Measurements from ENCODE around the gene PAXX. TPM values are rescaled to one million over a fixed set of nuclear protein-coding genes. Genes with fewer than 3 reads are reported as not detected.
A peak's percentile ranks its signal among the peaks of the same experiment; 100 is the strongest.

The PAXX gene
- total RNA-seq, 1 donor from 2014 or later, result 8.3 TPM

- Mint-ChIP-seq H3K36me3 (ENCODE audit: low read depth, unreplicated experiment) (no peaks in the 10 kb centered on the region), H3K27me3 (ENCODE audit: unreplicated experiment) (peaks cover 1% of the 10 kb centered on the region), H3K9me3 (ENCODE audit: unreplicated experiment) (no peaks in the 10 kb centered on the region), H3K27ac (ENCODE audit: unreplicated experiment) (no peak overlapping the region), H3K4me3 (ENCODE audit: unreplicated experiment) (no peak overlapping the region), H3K4me1 (ENCODE audit: unreplicated experiment) (no peaks in the 10 kb centered on the region)
- TF ChIP-seq, protein P1, sequence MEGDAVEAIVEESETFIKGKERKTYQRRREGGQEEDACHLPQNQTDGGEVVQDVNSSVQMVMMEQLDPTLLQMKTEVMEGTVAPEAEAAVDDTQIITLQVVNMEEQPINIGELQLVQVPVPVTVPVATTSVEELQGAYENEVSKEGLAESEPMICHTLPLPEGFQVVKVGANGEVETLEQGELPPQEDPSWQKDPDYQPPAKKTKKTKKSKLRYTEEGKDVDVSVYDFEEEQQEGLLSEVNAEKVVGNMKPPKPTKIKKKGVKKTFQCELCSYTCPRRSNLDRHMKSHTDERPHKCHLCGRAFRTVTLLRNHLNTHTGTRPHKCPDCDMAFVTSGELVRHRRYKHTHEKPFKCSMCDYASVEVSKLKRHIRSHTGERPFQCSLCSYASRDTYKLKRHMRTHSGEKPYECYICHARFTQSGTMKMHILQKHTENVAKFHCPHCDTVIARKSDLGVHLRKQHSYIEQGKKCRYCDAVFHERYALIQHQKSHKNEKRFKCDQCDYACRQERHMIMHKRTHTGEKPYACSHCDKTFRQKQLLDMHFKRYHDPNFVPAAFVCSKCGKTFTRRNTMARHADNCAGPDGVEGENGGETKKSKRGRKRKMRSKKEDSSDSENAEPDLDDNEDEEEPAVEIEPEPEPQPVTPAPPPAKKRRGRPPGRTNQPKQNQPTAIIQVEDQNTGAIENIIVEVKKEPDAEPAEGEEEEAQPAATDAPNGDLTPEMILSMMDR (IDR thresholded peaks at IDR 0.05; ENCODE audit: unreplicated experiment), result no peak
- DNase-seq (ENCODE audit: low spot score), result no peak
These were observed 19.5 kb upstream of the PAXX start for GRCh38 chr9:136972743-136973142.

DNA sequence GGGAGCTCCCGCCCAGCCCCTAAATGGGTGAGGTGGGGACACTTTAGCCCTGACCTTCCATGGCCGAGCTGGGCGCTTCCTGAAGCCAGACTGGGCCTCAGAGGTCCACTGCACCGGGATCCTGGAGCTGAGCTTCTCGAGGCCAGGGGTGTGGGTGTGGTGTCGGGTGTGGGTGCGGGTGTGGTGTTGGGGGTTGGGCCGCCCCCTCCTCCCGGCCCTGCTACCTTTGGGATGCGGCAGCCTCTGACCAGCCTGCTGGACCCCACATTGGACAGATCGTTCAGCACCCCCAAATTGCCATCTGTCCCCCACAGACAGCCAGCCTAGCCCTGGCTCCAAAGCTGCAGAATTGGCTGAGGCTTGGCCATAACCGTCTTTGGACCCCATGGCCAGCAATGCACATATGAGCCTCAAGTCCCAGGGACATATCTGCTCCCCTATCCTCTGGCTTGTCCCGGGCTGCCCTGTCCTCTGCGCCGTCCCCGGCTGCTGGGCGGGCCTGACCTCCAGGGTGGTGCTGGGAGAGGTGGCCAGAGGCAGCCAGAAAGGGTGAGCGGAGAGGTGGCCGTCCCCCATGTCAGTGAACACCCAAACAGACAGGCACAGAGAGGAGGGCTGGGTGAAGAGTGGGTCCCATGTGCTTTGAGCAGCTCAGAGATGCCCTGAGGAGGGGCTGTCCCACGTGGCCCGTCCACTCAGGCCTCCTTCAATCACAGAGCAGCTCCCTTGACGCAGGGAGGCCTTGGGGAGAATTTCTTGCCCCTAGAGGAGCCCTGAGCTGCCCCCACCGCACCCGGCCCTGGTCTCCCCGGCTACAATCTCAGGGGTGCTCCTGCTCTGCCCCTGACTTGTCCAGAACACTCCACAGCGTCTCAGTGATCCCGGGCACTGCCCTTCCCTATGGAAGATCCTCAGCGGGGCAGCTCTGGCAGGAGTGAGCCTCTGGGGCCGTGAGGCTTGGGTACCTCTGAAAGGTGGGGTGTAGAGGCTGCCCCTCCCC is 18.3 kb upstream of the PAXX start:
- no peak for DNase-seq (ENCODE audit: low spot score)

GRCh38 chr9:136974817-136975535 is 17.2 kb upstream of the PAXX start:
- Mint-ChIP-seq H3K4me3 (ENCODE audit: unreplicated experiment) (no peak overlapping the region), H3K9me3 (ENCODE audit: unreplicated experiment) (no peaks in the 10 kb centered on the region), H3K27ac (ENCODE audit: unreplicated experiment) (no peak overlapping the region), H3K27me3 (ENCODE audit: unreplicated experiment) (peaks cover 3% of the 10 kb centered on the region), H3K4me1 (ENCODE audit: unreplicated experiment) (no peaks in the 10 kb centered on the region), H3K36me3 (ENCODE audit: low read depth, unreplicated experiment) (no peaks in the 10 kb centered on the region)
- TF ChIP-seq, protein P1 (IDR thresholded peaks at IDR 0.05; ENCODE audit: unreplicated experiment), result no peak
- DNase-seq (ENCODE audit: low spot score), result no peak

More for the DNA sequence above, 18.3 kb upstream of the PAXX start:
- Mint-ChIP-seq H3K36me3 (ENCODE audit: low read depth, unreplicated experiment) (no peaks in the 10 kb centered on the region), H3K27me3 (ENCODE audit: unreplicated experiment) (peaks cover 1% of the 10 kb centered on the region), H3K9me3 (ENCODE audit: unreplicated experiment) (no peaks in the 10 kb centered on the region), H3K4me1 (ENCODE audit: unreplicated experiment) (no peaks in the 10 kb centered on the region), H3K27ac (ENCODE audit: unreplicated experiment) (no peak overlapping the region), H3K4me3 (ENCODE audit: unreplicated experiment) (no peak overlapping the region)
- TF ChIP-seq, protein P1 (IDR thresholded peaks at IDR 0.05; ENCODE audit: unreplicated experiment), result no peak

DNA sequence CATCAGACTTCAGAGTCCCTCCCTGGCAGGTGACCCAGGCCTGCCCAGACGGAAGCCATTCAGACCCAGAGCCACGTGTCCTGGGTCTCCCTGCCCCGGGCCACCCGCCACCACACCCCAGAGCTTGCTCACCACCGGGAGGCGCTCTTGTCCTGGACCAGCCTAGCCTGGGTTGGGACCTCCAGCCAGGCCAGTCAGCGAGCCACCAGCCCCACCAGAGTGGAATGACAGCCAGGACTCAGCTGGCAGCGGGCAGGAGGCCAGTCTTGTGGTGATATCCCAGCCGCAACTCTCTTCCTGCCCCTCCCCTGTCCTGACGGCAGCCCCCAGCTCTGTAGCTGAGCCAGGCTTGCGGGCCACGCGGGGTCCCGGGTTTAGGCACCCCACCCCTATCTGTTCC is 16.6 kb upstream of the PAXX start:
- peaks cover 1% of the 10 kb centered on the region for H3K36me3 Mint-ChIP-seq (ENCODE audit: low read depth, unreplicated experiment)
- no peak overlapping the region for H3K4me3 Mint-ChIP-seq (ENCODE audit: unreplicated experiment)
- DNase-seq (ENCODE audit: low spot score), result peak; percentile 55
- no peaks in the 10 kb centered on the region for H3K4me1 Mint-ChIP-seq (ENCODE audit: unreplicated experiment)
- no peak overlapping the region for H3K27ac Mint-ChIP-seq (ENCODE audit: unreplicated experiment)
- peaks cover 5% of the 10 kb centered on the region for H3K27me3 Mint-ChIP-seq (ENCODE audit: unreplicated experiment)
- no peaks in the 10 kb centered on the region for H3K9me3 Mint-ChIP-seq (ENCODE audit: unreplicated experiment)
- TF ChIP-seq, protein P1 (IDR thresholded peaks at IDR 0.05; ENCODE audit: unreplicated experiment), result no peak

Data from endothelial cell (in vitro differentiated cells).